Activated T-helper 2 cell treated with anti-CD3 and anti-CD28 coated beads, Interferon-gamma antibody, Interleukin-2, Interleukin-4, amounts not matched to agents 10 μg/mL and 5 μg/mL and 100 μg/mL, durations not matched to agents 14 hours and 24 hours and 36 hours (primary cell): ENCODE data around the gene LNX2. TPM values are rescaled to one million over a fixed set of nuclear protein-coding genes. Genes with fewer than 3 reads are reported as not detected.
A peak's percentile ranks its signal among the peaks of the same experiment; 100 is the strongest.

Source experiments
- DNase-seq: peaks from one replicate; pipeline ENCODE4 v3.0.0; 2021; ENCODE audit warnings: low spot score
- H3K27ac Mint-ChIP-seq: one replicate; pipeline ENCODE4 v1.8.0; 2021; ENCODE audit warnings: mixed read lengths
- H3K27me3 Mint-ChIP-seq: one replicate; pipeline ENCODE4 v1.8.0; 2021; ENCODE audit warnings: low read depth, mixed read lengths
- H3K36me3 Mint-ChIP-seq: one replicate; pipeline ENCODE4 v1.8.0; 2021; ENCODE audit warnings: low read depth, mixed read lengths
- H3K4me1 Mint-ChIP-seq: one replicate; pipeline ENCODE4 v1.8.0; 2021; ENCODE audit warnings: low read depth, mixed read lengths
- H3K4me3 Mint-ChIP-seq: one replicate; pipeline ENCODE4 v1.8.0; 2021; ENCODE audit warnings: low read depth, mild to moderate bottlenecking, moderate library complexity, mixed read lengths
- H3K9me3 Mint-ChIP-seq: one replicate; pipeline ENCODE4 v1.8.0; 2021; ENCODE audit warnings: mixed read lengths
- intact Hi-C: fragments of 100-400 bp; cut with micrococcal nuclease; formaldehyde crosslinking; loops from one replicate; pipeline ENCODE4 v1.15.1; 2023
- total RNA-seq: library from RNA; stranded (reverse); gene quantifications from 2 replicates; pipeline ENCODE4 v1.2.3, GENCODE V29; 2022

Gene LNX2
- total RNA-seq = 5.2 and 5.4 TPM in 2 replicates

DNA sequence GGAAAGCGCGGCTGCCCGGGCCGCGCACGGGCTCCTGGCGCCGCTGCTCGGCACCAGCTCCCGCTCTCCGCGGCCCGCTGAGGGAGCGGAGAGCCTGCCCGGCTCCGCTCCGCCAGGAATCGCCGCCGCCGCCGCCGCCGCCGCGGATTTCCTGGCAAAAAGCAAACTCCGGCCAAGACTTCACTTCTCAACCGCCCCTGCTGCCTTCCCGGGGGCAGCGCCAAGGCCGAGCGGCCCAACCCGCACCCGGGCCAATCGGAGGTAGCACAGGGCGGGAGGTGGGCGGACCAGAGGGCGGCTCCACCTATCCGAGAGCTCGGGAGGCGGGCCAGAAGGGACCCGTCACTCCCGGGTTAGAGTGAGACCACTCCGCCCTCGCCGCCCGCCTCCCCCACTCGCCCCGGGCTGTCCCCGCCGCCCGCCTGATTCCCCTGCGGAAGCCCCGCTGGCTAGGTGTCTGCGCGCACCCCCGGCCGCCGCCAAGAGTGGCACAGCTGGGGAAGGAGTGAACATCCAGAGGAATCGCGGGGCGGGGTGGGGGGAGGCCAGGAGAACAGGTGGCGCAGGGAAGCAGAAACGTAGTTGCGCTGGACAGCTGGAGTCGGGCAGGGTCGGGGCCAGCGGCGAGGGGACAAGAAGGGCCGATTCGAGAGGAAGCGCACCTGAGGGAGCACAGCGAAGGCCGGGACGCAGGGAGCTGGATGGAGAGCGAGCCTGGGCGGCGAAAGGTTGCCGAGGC, at the start of gene LNX2:
LNX2 (minus strand) TSS at position 153 of the 739 bp plus-strand sequence. CDS start 38,826 bp downstream, outside the sequence.
- Mint-ChIP-seq H3K4me3 (peak within 1 kb of the TSS; percentile 90), H3K36me3 (peaks cover 37% of the 10 kb centered on the region), H3K4me1 (peaks cover 47% of the 10 kb centered on the region), H3K27ac (peak within 1 kb of the TSS; percentile 88), H3K9me3 (no peaks in the 10 kb centered on the region), H3K27me3 (no peaks in the 10 kb centered on the region)
- intact Hi-C loops = loop anchor here (1.0 to 5.0 kb wide), 5 partner anchors 170 to 518 kb away; partner anchors contain the start of genes MTIF3, PAN3, RPL21 and USP12
- peak; percentile 95 for DNase-seq

DNA sequence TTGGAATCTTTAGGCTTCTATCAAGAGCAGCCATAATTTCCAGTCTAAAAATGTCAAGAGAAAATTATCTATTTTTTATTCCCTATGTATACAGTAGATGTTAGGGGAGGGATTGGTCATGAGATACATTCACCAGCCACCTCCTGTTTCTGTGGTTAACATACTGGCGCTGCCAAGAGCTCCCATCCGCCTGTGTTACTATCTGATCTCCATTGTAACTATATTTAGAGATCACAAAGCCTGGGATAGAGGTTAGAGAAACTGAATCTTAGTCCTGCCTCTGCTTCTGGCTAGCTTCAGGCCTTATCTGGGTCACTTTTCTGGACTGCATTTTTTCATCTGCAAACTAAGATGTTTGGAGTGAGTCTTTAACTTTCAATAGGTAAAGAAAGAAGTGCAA, 47.6 kb upstream of the LNX2 start:
- Mint-ChIP-seq H3K9me3 (no peaks in the 10 kb centered on the region), H3K4me1 (no peaks in the 10 kb centered on the region), H3K27ac (no peak overlapping the region), H3K36me3 (peaks cover 11% of the 10 kb centered on the region), H3K4me3 (no peak overlapping the region), H3K27me3 (no peaks in the 10 kb centered on the region)
- DNase-seq = no peak
- intact Hi-C loops = no loop called here

- no peak for DNase-seq
- no peaks in the 10 kb centered on the region for H3K9me3 Mint-ChIP-seq
- H3K4me3 Mint-ChIP-seq = no peak overlapping the region
- H3K27me3 Mint-ChIP-seq = no peaks in the 10 kb centered on the region
- H3K4me1 Mint-ChIP-seq = no peaks in the 10 kb centered on the region
- intact Hi-C loops = no loop called here
- peaks cover 11% of the 10 kb centered on the region for H3K36me3 Mint-ChIP-seq
- no peak overlapping the region for H3K27ac Mint-ChIP-seq
Observed at GRCh38 chr13:27666951-27667350, 46.6 kb upstream of the LNX2 start.

DNA sequence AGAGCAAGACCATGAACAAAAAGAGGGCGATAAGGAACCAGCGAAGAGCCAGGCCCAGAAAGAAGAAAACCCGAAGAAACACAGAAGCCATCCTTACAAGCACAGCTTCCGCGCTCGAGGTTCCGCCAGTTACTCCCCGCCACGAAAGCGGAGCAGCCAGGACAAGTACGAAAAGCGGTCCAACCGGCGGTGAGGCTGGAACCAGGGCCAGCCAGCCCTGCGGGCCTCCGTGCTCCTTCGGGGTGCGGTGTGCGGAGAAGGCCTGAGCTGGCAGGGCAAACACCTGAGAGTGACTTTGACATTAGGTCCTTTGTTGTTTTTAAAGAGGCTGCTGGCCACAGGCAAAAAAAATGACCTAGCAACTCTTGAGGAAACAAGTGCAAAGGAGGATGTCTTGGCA, 45.4 kb upstream of the LNX2 start:
- Mint-ChIP-seq H3K4me3 (no peak overlapping the region), H3K9me3 (no peaks in the 10 kb centered on the region), H3K27me3 (no peaks in the 10 kb centered on the region), H3K4me1 (no peaks in the 10 kb centered on the region), H3K27ac (no peak overlapping the region), H3K36me3 (peaks cover 11% of the 10 kb centered on the region)
- intact Hi-C loops = no loop called here
- no peak for DNase-seq

DNA sequence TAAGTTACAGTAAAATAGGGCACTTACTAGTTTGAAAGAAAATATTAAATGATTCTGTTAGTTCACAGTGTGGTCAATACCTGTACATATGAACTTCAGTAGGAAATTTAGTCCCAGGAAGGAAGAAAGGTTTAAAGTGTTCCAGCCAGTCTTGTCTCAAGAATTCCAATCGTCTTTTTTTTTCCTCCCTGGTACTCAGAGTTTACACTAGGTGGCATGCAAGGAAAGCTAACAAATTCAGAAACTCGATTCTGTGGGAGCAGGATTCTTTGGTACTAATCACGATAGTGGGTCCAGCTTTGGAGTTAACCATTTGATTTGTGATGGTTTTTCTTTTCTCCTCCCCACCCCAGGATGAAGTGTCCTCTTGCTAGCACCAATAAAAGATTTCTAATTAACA, 45.0 kb upstream of the LNX2 start:
- H3K36me3 Mint-ChIP-seq = peaks cover 11% of the 10 kb centered on the region
- no peak for DNase-seq
- H3K27me3 Mint-ChIP-seq = no peaks in the 10 kb centered on the region
- intact Hi-C loops = no loop called here
- no peaks in the 10 kb centered on the region for H3K4me1 Mint-ChIP-seq
- H3K9me3 Mint-ChIP-seq = no peaks in the 10 kb centered on the region
- no peak overlapping the region for H3K4me3 Mint-ChIP-seq
- no peak overlapping the region for H3K27ac Mint-ChIP-seq

GRCh38 chr13:27663947-27664346, 43.6 kb upstream of the LNX2 start:
- peaks cover 3% of the 10 kb centered on the region for H3K4me1 Mint-ChIP-seq
- no peaks in the 10 kb centered on the region for H3K27me3 Mint-ChIP-seq
- peaks cover 13% of the 10 kb centered on the region for H3K36me3 Mint-ChIP-seq
- no peaks in the 10 kb centered on the region for H3K9me3 Mint-ChIP-seq
- intact Hi-C loops = no loop called here
- H3K4me3 Mint-ChIP-seq = no peak overlapping the region
- no peak for DNase-seq
- H3K27ac Mint-ChIP-seq = no peak overlapping the region

GRCh38 chr13:27662738-27663470, 42.6 kb upstream of the LNX2 start:
- Mint-ChIP-seq H3K36me3 (peaks cover 13% of the 10 kb centered on the region), H3K4me1 (peaks cover 3% of the 10 kb centered on the region)

DNA sequence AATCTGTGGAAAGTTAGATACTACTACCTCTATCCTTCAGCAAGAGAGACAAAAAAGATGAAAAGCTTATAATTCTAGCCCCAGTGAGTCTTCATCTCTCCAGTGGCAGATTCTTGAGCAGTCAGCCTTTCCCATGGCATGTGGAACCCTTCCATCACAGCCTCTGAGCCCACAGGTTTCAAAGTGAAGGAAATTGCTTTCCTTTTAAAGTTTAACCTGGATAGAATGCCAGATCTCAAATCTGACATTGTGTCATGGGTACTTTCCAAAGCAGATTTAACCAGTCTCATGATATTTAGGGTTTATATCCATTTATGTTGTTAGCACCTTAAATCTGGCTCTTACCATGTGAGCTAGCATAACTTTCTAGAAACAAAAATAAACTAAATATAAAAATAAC, 40.7 kb upstream of the LNX2 start:
- no peak for DNase-seq
- H3K36me3 Mint-ChIP-seq = peaks cover 12% of the 10 kb centered on the region
- H3K27me3 Mint-ChIP-seq = no peaks in the 10 kb centered on the region
- peaks cover 3% of the 10 kb centered on the region for H3K4me1 Mint-ChIP-seq
- intact Hi-C loops = no loop called here
- H3K27ac Mint-ChIP-seq = no peak overlapping the region
- H3K9me3 Mint-ChIP-seq = no peaks in the 10 kb centered on the region
- H3K4me3 Mint-ChIP-seq = no peak overlapping the region

More at GRCh38 chr13:27662738-27663470, 42.6 kb upstream of the LNX2 start:
- no peak for DNase-seq
- Mint-ChIP-seq H3K9me3 (no peaks in the 10 kb centered on the region), H3K4me3 (no peak overlapping the region), H3K27ac (no peak overlapping the region), H3K27me3 (no peaks in the 10 kb centered on the region)
- intact Hi-C loops = no loop called here

DNA sequence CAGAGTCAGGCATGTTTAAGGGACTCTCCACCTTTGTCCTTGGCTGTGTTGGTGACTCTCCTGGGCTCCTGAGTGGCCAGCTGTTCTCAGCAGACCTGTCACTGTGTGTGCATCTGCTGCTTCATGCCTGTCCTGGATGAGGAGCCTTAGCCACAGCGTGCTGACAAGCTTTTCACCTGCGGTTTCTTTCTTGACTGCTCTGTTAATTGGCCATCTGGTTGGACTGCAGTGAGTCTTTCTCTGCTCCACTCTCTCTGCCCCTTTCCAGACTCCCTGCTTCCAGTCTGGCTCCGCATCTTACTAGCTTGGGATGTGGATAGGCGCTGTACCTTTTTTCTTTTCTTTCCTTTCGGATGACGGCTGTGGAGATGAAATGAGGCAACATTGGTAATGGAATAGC, 40.2 kb upstream of the LNX2 start:
- H3K27ac Mint-ChIP-seq = no peak overlapping the region
- no peaks in the 10 kb centered on the region for H3K27me3 Mint-ChIP-seq
- DNase-seq = no peak
- no peaks in the 10 kb centered on the region for H3K9me3 Mint-ChIP-seq
- no peak overlapping the region for H3K4me3 Mint-ChIP-seq
- H3K36me3 Mint-ChIP-seq = peaks cover 10% of the 10 kb centered on the region
- intact Hi-C loops = no loop called here
- peaks cover 3% of the 10 kb centered on the region for H3K4me1 Mint-ChIP-seq

DNA sequence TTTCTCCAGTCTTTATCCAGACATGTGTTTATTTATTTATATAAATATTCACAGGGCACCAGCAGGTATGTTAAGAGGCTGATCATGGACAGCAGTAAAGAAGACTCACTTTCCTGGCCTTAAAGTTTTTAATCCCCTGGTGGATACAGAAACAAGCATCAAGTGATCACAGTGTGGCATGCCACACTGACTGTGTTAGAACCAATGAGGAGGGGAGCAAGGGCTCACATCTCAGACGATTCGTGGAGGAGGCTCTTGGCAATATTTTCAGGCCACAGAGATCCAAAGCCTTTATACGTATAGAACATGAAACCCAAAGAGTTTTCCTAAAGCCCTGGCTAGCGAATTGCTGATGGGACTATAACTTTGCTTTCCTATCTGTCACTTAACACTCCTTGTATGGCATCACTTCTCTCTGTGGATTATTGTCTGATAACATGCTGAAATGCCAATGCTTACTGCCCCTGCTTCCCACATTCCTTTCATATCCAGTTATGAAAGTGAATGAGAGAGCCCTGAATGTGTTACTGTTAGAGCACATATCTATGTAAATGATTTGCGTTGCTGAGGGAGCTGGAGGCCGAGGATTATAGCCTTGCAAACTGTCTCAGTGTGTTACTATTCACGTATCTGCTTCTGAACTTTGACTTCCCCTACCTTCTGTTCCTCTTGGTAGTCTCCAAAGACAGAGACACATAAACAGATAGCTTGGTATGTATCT, 39.0 kb upstream of the LNX2 start:
- intact Hi-C loops = no loop called here
- no peaks in the 10 kb centered on the region for H3K9me3 Mint-ChIP-seq
- peaks cover 3% of the 10 kb centered on the region for H3K4me1 Mint-ChIP-seq
- H3K4me3 Mint-ChIP-seq = no peak overlapping the region
- H3K27me3 Mint-ChIP-seq = no peaks in the 10 kb centered on the region
- H3K36me3 Mint-ChIP-seq = peaks cover 10% of the 10 kb centered on the region
- no peak for DNase-seq
- no peak overlapping the region for H3K27ac Mint-ChIP-seq

- no peak overlapping the region for H3K27ac Mint-ChIP-seq
- no peak for DNase-seq
- peaks cover 10% of the 10 kb centered on the region for H3K36me3 Mint-ChIP-seq
- intact Hi-C loops = no loop called here
- H3K27me3 Mint-ChIP-seq = no peaks in the 10 kb centered on the region
- H3K9me3 Mint-ChIP-seq = no peaks in the 10 kb centered on the region
- H3K4me1 Mint-ChIP-seq = peaks cover 3% of the 10 kb centered on the region
- no peak overlapping the region for H3K4me3 Mint-ChIP-seq
Observed at GRCh38 chr13:27658546-27658945, 38.2 kb upstream of the LNX2 start.

- Mint-ChIP-seq H3K9me3 (no peaks in the 10 kb centered on the region), H3K27ac (no peak overlapping the region), H3K4me1 (peaks cover 3% of the 10 kb centered on the region), H3K27me3 (no peaks in the 10 kb centered on the region), H3K4me3 (no peak overlapping the region), H3K36me3 (peaks cover 10% of the 10 kb centered on the region)
- intact Hi-C loops = no loop called here
- no peak for DNase-seq
Observed at GRCh38 chr13:27657724-27658123, 37.4 kb upstream of the LNX2 start.

DNA sequence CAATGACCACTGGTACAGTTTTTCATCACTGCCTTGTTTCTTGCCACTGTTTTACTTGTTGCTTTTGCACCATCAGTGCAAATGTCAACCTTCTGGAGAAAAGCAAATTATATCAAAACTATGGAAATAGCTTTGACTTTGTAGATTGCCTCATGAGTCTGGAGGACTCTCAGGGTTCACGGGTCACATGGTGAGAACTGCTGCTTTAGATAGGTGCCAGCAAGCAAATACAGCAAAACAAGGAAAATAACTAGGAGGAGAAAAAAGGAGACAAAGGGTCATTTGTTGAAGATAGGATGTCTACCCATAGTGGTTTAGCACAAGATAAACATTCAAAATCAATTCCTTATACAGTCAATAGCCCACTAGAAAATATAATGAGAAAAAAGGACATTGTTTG, 34.5 kb upstream of the LNX2 start:
- no peak overlapping the region for H3K27ac Mint-ChIP-seq
- DNase-seq = no peak
- no peak overlapping the region for H3K4me3 Mint-ChIP-seq
- peaks cover 34% of the 10 kb centered on the region for H3K36me3 Mint-ChIP-seq
- no peaks in the 10 kb centered on the region for H3K27me3 Mint-ChIP-seq
- intact Hi-C loops = no loop called here
- peaks cover 2% of the 10 kb centered on the region for H3K4me1 Mint-ChIP-seq
- H3K9me3 Mint-ChIP-seq = peaks cover 14% of the 10 kb centered on the region
